Measurements from ENCODE around the gene PRSS3. TPM values are rescaled to one million over a fixed set of nuclear protein-coding genes. Genes with fewer than 3 reads are reported as not detected.
"Not testable (repeated sequence)": the region's sequence is repeated elsewhere in the genome, so short reads cannot be mapped to it uniquely, and the experiment has no call there.

Gene PRSS3
- total RNA-seq, 1 donor from 2014 or later = 0.59 TPM

GRCh38 chr9:33823801-33824200 lies 28.4 kb downstream of the PRSS3 start:
- DNase-seq (ENCODE audit: low spot score) = no peak
- Mint-ChIP-seq H3K4me3 (ENCODE audit: unreplicated experiment) (no peak overlapping the region), H3K4me1 (ENCODE audit: unreplicated experiment) (peaks cover 10% of the 10 kb centered on the region), H3K36me3 (ENCODE audit: low read depth, unreplicated experiment) (no peaks in the 10 kb centered on the region), H3K27me3 (ENCODE audit: unreplicated experiment) (no peaks in the 10 kb centered on the region), H3K27ac (ENCODE audit: unreplicated experiment) (no peak overlapping the region), H3K9me3 (ENCODE audit: unreplicated experiment) (no peaks in the 10 kb centered on the region)
- no peak for TF ChIP-seq CTCF (IDR thresholded peaks at IDR 0.05; ENCODE audit: unreplicated experiment)

GRCh38 chr9:33827285-33827684 lies 31.9 kb downstream of the PRSS3 start:
- not testable (repeated sequence) for H3K4me1 Mint-ChIP-seq (ENCODE audit: unreplicated experiment); H3K36me3 Mint-ChIP-seq (ENCODE audit: low read depth, unreplicated experiment); DNase-seq (ENCODE audit: low spot score); H3K9me3 Mint-ChIP-seq (ENCODE audit: unreplicated experiment); H3K4me3 Mint-ChIP-seq (ENCODE audit: unreplicated experiment); H3K27ac Mint-ChIP-seq (ENCODE audit: unreplicated experiment); H3K27me3 Mint-ChIP-seq (ENCODE audit: unreplicated experiment)

- H3K36me3 Mint-ChIP-seq (ENCODE audit: low read depth, unreplicated experiment); H3K4me1 Mint-ChIP-seq (ENCODE audit: unreplicated experiment); H3K9me3 Mint-ChIP-seq (ENCODE audit: unreplicated experiment); H3K27me3 Mint-ChIP-seq (ENCODE audit: unreplicated experiment); H3K27ac Mint-ChIP-seq (ENCODE audit: unreplicated experiment); DNase-seq (ENCODE audit: low spot score); H3K4me3 Mint-ChIP-seq (ENCODE audit: unreplicated experiment): not testable (repeated sequence)
These were observed 34.4 kb downstream of the PRSS3 start for GRCh38 chr9:33829641-33830230.

- no peaks in the 10 kb centered on the region for H3K36me3 Mint-ChIP-seq (ENCODE audit: low read depth, unreplicated experiment)
- H3K9me3 Mint-ChIP-seq (ENCODE audit: unreplicated experiment) = no peaks in the 10 kb centered on the region
- no peak overlapping the region for H3K27ac Mint-ChIP-seq (ENCODE audit: unreplicated experiment)
- DNase-seq (ENCODE audit: low spot score) = no peak
- TF ChIP-seq CTCF (IDR thresholded peaks at IDR 0.05; ENCODE audit: unreplicated experiment) = no peak
- H3K27me3 Mint-ChIP-seq (ENCODE audit: unreplicated experiment) = no peaks in the 10 kb centered on the region
- H3K4me3 Mint-ChIP-seq (ENCODE audit: unreplicated experiment) = no peak overlapping the region
- H3K4me1 Mint-ChIP-seq (ENCODE audit: unreplicated experiment) = no peaks in the 10 kb centered on the region
These were observed 40.4 kb downstream of the PRSS3 start for GRCh38 chr9:33835625-33836260.

GRCh38 chr9:33836261-33836660 lies 40.9 kb downstream of the PRSS3 start:
- not testable (repeated sequence) for H3K27ac Mint-ChIP-seq (ENCODE audit: unreplicated experiment)

GRCh38 chr9:33837138-33837537 lies 41.8 kb downstream of the PRSS3 start:
- Mint-ChIP-seq H3K4me3 (ENCODE audit: unreplicated experiment) (no peak overlapping the region), H3K36me3 (ENCODE audit: low read depth, unreplicated experiment) (no peaks in the 10 kb centered on the region), H3K27me3 (ENCODE audit: unreplicated experiment) (no peaks in the 10 kb centered on the region), H3K4me1 (ENCODE audit: unreplicated experiment) (no peaks in the 10 kb centered on the region), H3K9me3 (ENCODE audit: unreplicated experiment) (no peaks in the 10 kb centered on the region), H3K27ac (ENCODE audit: unreplicated experiment) (no peak overlapping the region)
- no peak for TF ChIP-seq CTCF (IDR thresholded peaks at IDR 0.05; ENCODE audit: unreplicated experiment)
- no peak for DNase-seq (ENCODE audit: low spot score)

More at GRCh38 chr9:33836261-33836660, 40.9 kb downstream of the PRSS3 start:
- DNase-seq (ENCODE audit: low spot score); H3K4me1 Mint-ChIP-seq (ENCODE audit: unreplicated experiment); H3K36me3 Mint-ChIP-seq (ENCODE audit: low read depth, unreplicated experiment); H3K9me3 Mint-ChIP-seq (ENCODE audit: unreplicated experiment); H3K27me3 Mint-ChIP-seq (ENCODE audit: unreplicated experiment); H3K4me3 Mint-ChIP-seq (ENCODE audit: unreplicated experiment): not testable (repeated sequence)
